Retinal pigment epithelial cell (primary cell): ENCODE results near the gene NDUFV3.

Source experiments
- DNase-seq: peaks from one replicate; pipeline ENCODE4 v3.0.0-alpha.2; 2010; ENCODE audit warnings: low read depth
- H3K4me3 ChIP-seq: 2 replicates; pipeline ENCODE4 v1.5.1; 2011; ENCODE audit warnings: mild to moderate bottlenecking, low read length, control low read depth, moderate library complexity
- TF ChIP-seq, protein P1 (sequence below): conservative IDR thresholded peaks from 2 replicates; pipeline ENCODE4 v1.5.1; 2011; ENCODE audit warnings: low read depth, low read length, control low read depth, inconsistent platforms

Gene NDUFV3

DNA sequence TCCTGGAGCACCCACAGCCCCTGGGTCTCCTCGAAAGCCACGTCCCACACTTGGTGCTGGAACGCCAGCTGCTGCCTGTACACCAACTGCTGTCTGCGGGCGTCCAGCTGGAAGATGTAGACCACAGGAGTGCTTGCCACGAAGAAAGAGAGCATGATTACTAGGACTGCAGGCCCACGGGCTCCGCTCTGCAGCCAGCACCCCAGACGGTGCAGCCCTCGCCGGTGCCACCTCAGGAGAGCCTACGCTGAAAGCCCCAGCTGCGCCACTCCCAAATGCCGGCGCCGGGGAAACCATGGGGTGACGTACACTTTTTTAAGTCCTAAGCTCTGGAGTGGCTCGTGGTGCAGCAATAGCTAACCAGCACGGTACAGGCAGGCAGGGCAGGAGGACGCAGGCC, 39.5 kb upstream of the NDUFV3 start:
- DNase-seq, result no peak
- H3K4me3 ChIP-seq, result no peak overlapping the region
- TF ChIP-seq, protein P1, sequence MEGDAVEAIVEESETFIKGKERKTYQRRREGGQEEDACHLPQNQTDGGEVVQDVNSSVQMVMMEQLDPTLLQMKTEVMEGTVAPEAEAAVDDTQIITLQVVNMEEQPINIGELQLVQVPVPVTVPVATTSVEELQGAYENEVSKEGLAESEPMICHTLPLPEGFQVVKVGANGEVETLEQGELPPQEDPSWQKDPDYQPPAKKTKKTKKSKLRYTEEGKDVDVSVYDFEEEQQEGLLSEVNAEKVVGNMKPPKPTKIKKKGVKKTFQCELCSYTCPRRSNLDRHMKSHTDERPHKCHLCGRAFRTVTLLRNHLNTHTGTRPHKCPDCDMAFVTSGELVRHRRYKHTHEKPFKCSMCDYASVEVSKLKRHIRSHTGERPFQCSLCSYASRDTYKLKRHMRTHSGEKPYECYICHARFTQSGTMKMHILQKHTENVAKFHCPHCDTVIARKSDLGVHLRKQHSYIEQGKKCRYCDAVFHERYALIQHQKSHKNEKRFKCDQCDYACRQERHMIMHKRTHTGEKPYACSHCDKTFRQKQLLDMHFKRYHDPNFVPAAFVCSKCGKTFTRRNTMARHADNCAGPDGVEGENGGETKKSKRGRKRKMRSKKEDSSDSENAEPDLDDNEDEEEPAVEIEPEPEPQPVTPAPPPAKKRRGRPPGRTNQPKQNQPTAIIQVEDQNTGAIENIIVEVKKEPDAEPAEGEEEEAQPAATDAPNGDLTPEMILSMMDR, result no peak

DNA sequence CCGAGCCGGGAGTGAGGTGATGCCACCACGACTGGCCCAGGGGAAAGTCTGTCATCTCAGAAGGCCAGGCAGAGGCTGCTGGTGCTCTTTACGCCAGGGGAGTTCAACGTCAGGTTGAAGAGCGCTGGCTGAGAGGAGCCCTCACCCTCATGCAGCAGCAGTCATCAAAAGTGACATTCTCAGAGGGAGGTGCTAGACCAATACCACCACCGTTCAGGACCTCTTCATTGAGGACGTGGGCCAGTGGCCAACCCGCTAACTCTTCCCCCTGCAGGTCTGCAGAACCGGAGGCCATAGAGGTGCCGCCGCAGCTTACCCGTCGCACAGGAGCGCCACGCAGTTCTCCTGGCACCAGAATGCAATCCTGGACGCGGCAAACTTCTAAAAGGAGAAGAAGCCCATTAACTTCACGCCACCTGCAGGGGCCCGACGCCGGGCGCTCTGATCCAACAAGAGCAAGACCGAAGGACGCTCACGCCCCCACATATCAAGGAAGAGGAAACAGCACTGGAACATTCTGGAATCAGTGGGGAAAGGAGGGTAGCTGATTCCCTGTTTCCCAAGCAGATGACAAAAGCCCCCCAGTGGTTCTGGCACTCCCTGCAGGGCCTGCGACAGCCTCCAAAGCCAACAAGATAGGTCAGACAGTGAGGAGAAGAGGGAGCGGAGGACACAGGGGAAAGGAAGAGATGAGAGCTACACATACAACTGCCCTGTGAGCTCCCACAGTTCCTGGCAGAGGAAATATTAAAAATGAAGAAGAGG, 38.7 kb upstream of the NDUFV3 start:
- no peak overlapping the region for H3K4me3 ChIP-seq
- DNase-seq, result no peak
- TF ChIP-seq, protein P1, result no peak

DNA sequence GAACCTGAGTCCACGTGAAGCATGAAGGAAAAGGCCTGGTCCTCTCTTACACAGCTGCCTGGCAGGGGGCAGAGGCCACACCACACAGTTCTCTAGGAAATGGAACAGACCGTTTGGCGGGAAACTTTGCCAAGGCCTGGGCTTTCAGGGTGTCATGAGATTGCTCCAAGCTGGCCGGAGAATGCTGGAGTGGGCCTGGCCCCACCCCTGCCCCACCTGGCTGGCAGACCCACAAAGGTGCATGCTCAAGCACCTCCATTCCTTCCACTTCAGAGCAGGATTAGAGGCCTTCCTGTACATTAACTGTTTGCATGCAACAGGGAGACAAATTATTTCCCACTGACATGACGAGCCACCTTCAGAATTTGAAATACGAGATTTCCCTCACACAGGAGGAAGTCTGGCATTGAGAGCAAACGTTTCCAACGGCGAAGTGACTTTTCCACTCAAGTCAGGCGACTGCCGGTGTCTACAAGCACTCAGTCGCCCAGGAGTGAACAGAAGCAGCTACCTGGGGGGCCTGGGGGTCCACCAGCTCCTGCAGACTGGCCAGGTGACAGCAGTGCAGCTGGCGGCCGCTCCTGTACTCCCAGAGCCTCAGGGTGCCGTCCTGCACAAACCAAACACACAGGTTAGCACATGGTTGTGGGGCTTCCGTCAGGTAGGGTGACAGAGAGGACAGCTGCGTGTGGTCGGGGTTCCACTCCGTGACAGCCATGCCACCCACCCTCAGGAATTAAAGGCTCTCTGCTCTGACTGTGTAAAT, 37.8 kb upstream of the NDUFV3 start:
- TF ChIP-seq, protein P1, result no peak
- no peak overlapping the region for H3K4me3 ChIP-seq
- DNase-seq, result no peak

DNA sequence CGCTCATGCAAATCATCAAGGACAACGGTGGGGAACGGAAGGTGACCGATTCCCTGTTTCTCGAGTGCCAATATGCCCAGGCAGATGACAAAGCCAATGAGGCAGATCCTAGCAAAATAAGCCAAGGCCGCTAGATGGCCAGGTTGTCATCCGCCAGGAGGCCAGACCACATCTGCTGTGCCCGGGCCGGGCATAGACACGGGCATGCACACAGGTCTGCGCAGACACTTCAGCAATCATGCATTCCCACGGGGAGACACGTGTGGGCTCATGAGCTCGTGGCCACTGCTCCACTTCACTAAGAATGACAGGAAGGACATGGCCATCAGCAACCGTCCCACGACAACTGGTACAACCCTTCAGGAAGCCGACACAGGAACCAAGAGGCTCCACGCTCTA, 37.2 kb upstream of the NDUFV3 start:
- no peak overlapping the region for H3K4me3 ChIP-seq
- DNase-seq, result no peak
- TF ChIP-seq, protein P1, result no peak

DNA sequence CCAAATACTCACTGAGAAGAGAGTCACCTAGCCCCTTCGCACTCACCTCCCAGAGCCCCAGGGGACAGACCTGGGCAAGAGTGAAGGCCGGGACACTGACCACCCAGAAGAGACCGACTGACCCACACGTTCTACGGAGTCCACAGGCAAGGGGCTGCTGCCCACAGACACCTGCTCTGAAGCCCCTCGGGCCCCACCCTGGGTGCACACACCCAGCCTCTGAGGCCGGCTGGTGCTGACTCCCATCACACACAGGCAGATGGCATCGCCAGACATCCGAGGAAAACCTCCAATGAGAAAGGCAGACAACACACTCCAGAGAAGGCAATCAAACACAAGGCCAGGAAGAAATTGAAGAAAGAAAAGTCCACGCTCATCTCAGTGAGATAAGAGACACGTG, 35.9 kb upstream of the NDUFV3 start:
- no peak overlapping the region for H3K4me3 ChIP-seq
- TF ChIP-seq, protein P1, result no peak

DNA sequence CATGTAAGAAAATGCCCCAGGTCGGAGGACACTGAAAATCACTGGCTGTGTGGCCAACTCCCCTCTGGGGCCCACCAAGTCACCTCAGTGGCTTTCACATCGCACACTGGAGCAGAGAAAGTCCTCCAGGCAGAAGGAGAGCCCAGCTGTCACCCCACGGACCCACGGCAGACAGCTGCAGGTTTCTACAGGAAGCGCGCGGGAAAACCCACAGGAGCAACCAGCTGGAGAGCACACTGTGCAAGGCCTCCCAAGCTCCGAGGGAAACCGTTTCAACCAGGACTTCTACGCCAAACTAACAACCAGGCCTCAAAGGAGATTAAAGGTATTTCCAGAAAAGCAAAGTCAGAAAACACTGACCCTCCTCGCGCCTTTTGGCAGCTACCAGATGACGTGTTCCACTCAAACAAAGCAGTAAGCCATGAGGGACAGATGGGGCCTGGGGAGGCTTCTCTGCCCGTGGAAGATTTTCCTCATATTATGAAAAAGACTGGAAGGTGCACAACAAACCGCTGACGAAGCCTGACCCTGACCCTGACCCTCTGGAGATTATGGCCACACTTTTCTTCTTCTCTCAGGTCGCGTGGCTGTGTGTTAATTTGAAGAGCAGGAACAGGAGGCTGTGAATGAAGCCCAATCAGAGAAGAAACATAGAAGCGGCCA, 34.8 kb upstream of the NDUFV3 start:
- TF ChIP-seq, protein P1, result no peak
- DNase-seq, result no peak

More for the DNA sequence above, 35.9 kb upstream of the NDUFV3 start:
- DNase-seq, result no peak

More for the DNA sequence above, 34.8 kb upstream of the NDUFV3 start:
- no peak overlapping the region for H3K4me3 ChIP-seq
